HEK293T (cell line): Measurements from ENCODE around the gene DQX1.

Experiments
- CTCF ChIA-PET: fragments of 350-600 bp; formaldehyde crosslinking; extraction: SDS; loops from one replicate; lab custom pipeline; 2021; ENCODE audit warnings: antibody characterized with exemption, inconsistent platforms; lab: Yijun Ruan, JAX
- POLR2A ChIA-PET: fragments of 350-600 bp; formaldehyde crosslinking; extraction: SDS; loops from one replicate; lab custom pipeline; 2020; ENCODE audit warnings: antibody characterized with exemption, inconsistent platforms; lab: Yijun Ruan, JAX
- DNase-seq: peaks from one replicate; pipeline ENCODE4 v3.0.0; 2012; ENCODE audit warnings: mixed read lengths; ENCODE audit errors: extremely low spot score
- ARNT ChIP-seq: fragments of 450-650 bp; IDR thresholded peaks from 2 replicates; pipeline ENCODE4 v1.6.1; 2017; ENCODE audit warnings: mild to moderate bottlenecking
- BHLHE40 ChIP-seq: fragments of 450-650 bp; IDR thresholded peaks from 2 replicates; pipeline ENCODE4 v1.6.1; 2016; ENCODE audit warnings: mild to moderate bottlenecking, moderate library complexity, borderline replicate concordance
- CTBP1 ChIP-seq: fragments of 450-650 bp; IDR thresholded peaks from 2 replicates; pipeline ENCODE4 v1.6.1; 2016; ENCODE audit warnings: borderline replicate concordance
- ELF4 ChIP-seq: fragments of 450-650 bp; IDR thresholded peaks from 2 replicates; pipeline ENCODE4 v1.6.1; 2017; ENCODE audit warnings: antibody characterized with exemption
- FOXA1 ChIP-seq: fragments of 450-650 bp; IDR thresholded peaks from 2 replicates; pipeline ENCODE4 v1.6.1; 2016; ENCODE audit warnings: mild to moderate bottlenecking
- FOXK2 ChIP-seq: fragments of 450-650 bp; IDR thresholded peaks from 2 replicates; pipeline ENCODE4 v1.6.1; 2016; ENCODE audit warnings: mild to moderate bottlenecking
- FOXM1 ChIP-seq: fragments of 450-650 bp; IDR thresholded peaks from 2 replicates; pipeline ENCODE4 v1.6.1; 2017; ENCODE audit warnings: mild to moderate bottlenecking, borderline replicate concordance
- HDGF ChIP-seq: fragments of 450-650 bp; IDR thresholded peaks from 2 replicates; pipeline ENCODE4 v1.6.1; 2017; ENCODE audit warnings: antibody characterized with exemption, borderline replicate concordance
- L3MBTL2 ChIP-seq: fragments of 450-650 bp; conservative IDR thresholded peaks from 2 replicates; pipeline ENCODE4 v1.6.1; 2016; ENCODE audit warnings: mild to moderate bottlenecking
- LEF1 ChIP-seq: fragments of 450-650 bp; IDR thresholded peaks from 2 replicates; pipeline ENCODE4 v1.6.1; 2017; ENCODE audit warnings: mild to moderate bottlenecking, borderline replicate concordance
- NFRKB ChIP-seq: fragments of 450-650 bp; IDR thresholded peaks from 2 replicates; pipeline ENCODE4 v1.6.1; 2016; ENCODE audit warnings: mild to moderate bottlenecking, moderate library complexity
- SP1 ChIP-seq: fragments of 450-650 bp; IDR thresholded peaks from 2 replicates; pipeline ENCODE4 v1.6.1; 2017
- SUZ12 ChIP-seq: fragments of 450-650 bp; IDR thresholded peaks from 2 replicates; pipeline ENCODE4 v1.6.1; 2016; ENCODE audit warnings: mild to moderate bottlenecking
- TARDBP ChIP-seq: fragments of 450-650 bp; IDR thresholded peaks from 2 replicates; pipeline ENCODE4 v1.6.1; 2016
- ZNF384 ChIP-seq: fragments of 450-650 bp; IDR thresholded peaks from 2 replicates; pipeline ENCODE4 v1.6.1; 2016
- TF ChIP-seq, protein P1 (sequence below): fragments of 450-650 bp; IDR thresholded peaks from 2 replicates; pipeline ENCODE4 v1.6.1; 2016

The DQX1 gene

DNA sequence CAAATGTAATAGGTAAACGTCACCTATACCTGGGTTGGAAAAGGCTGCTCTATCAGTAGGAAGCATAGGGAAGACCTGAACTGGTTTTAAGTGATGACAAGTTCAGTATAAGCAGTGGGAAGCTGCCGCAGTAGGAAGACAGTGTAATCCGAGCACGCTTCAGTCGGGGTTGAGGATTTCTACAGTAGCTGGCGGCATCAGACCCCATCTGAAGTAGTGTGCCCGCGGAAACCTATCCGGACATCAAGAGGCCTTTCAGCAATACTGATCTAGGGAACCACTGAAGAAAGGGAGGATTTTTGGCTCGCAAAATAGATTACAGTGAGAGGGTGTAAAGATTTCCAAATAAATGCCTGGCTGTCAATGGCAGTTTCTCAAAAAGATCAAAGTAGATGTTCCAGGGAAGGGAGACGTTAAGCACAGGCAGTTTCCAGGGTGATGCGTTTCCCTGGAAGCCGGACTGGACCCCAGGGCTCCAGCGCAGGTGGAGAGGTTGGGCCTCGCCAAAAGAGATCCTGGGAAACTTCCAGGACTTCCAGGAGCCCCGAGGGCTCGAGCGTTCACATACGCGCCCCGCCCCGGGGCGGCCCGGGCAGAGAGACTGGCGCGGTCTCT, 22.4 kb upstream of the DQX1 start:
- peak; percentile 44 for DNase-seq
- ChIA-PET POLR2A (interaction anchor here (1.0 to 1.8 kb wide), 4 partner anchors 14 to 76 kb away, joined by 3 to 7 read pairs (median 6); partner anchors contain the start of gene MRPL53), CTCF (no interaction called here)
- TF ChIP-seq ARNT (no peak), BHLHE40 (no peak), SUZ12 (no peak), HDGF (no peak), LEF1 (0 out of 2 replicates have a peak, but pooled peaks have one; percentile 26), L3MBTL2 (peak; percentile 35; the same call in 1 of the 2 replicates), NFRKB (no peak)

DNA sequence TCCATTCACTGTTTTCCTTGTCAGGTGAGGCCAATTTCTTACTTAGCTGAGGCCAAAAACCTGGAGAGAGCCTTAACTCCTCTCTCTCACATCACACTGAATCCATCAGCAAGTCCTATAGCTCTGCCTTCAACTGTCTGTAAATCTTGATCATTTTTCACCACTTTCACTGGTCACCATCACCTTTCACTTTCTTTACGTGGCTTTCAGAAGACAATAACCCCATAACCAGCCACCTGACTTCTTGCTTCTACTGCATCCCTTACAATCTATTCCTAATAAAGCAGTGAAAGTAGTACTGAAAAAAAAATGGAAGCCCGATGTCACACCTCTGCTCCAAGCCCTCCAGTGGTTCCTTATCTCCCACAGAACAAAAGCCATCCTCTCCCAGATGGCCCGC, 20.0 kb upstream of the DQX1 start:
- TF ChIP-seq ZNF384, result no peak
- TF ChIP-seq FOXM1, result no peak
- no peak for TF ChIP-seq SP1
- no peak for TF ChIP-seq BHLHE40
- no peak for TF ChIP-seq ELF4
- TF ChIP-seq SUZ12, result no peak
- TF ChIP-seq NFRKB, result no peak
- TF ChIP-seq, protein P1, sequence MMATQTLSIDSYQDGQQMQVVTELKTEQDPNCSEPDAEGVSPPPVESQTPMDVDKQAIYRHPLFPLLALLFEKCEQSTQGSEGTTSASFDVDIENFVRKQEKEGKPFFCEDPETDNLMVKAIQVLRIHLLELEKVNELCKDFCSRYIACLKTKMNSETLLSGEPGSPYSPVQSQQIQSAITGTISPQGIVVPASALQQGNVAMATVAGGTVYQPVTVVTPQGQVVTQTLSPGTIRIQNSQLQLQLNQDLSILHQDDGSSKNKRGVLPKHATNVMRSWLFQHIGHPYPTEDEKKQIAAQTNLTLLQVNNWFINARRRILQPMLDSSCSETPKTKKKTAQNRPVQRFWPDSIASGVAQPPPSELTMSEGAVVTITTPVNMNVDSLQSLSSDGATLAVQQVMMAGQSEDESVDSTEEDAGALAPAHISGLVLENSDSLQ, result no peak
- no peak for TF ChIP-seq CTBP1
- TF ChIP-seq TARDBP, result no peak
- no peak for TF ChIP-seq ARNT
- TF ChIP-seq FOXA1, result no peak
- no peak for TF ChIP-seq LEF1
- POLR2A ChIA-PET, result interaction anchor here (0.9 to 1.7 kb wide), 4 partner anchors 12 to 73 kb away, joined by 3 to 6 read pairs (median 4); partner anchors contain the start of genes AUP1, HTRA2 and MRPL53
- DNase-seq, result no peak
- CTCF ChIA-PET, result no interaction called here

DNA sequence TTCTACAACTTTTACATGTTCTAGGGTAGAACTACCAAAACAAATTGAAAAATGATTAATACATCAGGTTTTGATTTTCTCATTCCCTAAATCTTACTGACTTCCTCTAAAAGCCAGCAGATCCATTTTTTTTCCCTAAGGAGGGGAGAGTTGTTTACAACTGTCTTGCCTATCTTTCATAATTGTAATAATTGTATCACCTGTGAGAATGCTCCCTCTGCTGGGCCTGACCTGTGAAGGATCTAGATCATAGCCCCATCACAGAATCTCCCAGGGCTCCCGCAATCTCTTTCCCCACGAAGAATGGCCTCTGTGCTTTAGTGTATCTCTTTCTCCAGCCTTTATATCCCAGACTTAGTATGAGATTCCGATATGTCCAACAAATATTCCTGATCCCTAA, 18.6 kb upstream of the DQX1 start:
- POLR2A ChIA-PET, result interaction anchor here (1.4 to 1.7 kb wide), 2 partner anchors 12 to 72 kb away, joined by 3 to 6 read pairs; partner anchors contain the start of gene MRPL53
- TF ChIP-seq FOXK2, result no peak
- no peak for TF ChIP-seq ZNF384
- TF ChIP-seq LEF1, result no peak
- DNase-seq, result no peak
- CTCF ChIA-PET, result interaction anchor here (0.9 kb wide), 1 partner anchor 40 kb away, joined by 4 read pairs; no protein-coding TSS in a partner anchor

DNA sequence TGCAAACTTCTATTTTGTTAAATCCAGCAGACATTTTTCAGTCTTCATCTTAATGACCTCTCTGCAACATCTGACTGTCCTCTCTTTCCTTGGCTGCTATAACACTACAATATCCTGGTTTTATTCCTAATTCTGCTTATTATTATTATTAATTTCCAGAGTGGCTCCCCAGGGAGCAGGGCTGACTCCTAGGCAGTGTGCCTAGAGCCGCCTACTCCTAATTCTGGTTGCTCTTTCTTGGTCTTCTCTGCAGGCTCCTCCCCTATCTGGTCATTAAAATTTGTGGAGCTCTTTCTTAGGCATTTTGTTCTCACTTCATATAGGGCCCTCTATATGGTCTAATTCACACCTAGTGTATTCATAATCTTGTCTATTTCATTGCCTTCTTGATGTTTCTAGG, 16.9 kb upstream of the DQX1 start:
- TF ChIP-seq LEF1 (no peak), FOXA1 (no peak), NFRKB (no peak), TARDBP (no peak), SUZ12 (no peak), BHLHE40 (no peak), ELF4 (no peak), ARNT (no peak), SP1 (no peak), CTBP1 (no peak), FOXK2 (no peak), FOXM1 (no peak), ZNF384 (no peak), L3MBTL2 (no peak), HDGF (no peak)
- TF ChIP-seq, protein P1, result no peak
- ChIA-PET POLR2A (interaction anchor here (0.9 kb wide), 1 partner anchor 16 kb away, joined by 3 read pairs; no protein-coding TSS in a partner anchor), CTCF (no interaction called here)
- no peak for DNase-seq

DNA sequence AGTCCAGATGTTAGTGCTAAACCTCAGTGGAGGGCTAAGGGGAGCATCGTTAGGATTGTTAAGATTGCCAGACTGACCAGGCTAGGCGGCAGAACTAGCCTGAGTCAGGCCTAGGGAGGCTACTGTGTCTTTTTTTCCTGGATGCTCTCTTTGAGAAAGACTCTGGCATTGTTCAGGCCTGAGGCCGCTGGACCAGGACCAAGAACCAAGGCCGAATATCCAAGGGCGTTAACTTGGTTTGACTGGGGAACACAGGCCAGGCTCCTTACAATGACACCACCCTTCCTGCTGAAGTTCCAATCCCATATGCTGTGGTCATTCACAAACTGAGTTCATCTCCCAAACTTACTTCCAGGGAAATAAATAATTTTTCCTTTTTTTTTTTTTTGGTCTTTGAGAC, 14.3 kb upstream of the DQX1 start:
- ChIA-PET CTCF (no interaction called here), POLR2A (interaction anchor here (1.3 to 1.6 kb wide), 2 partner anchors 11 to 35 kb away, joined by 4 to 6 read pairs; partner anchors contain the start of genes AUP1 and HTRA2)
- TF ChIP-seq L3MBTL2, result no peak
- no peak for TF ChIP-seq FOXA1
- TF ChIP-seq SUZ12, result no peak
- TF ChIP-seq BHLHE40, result no peak
- TF ChIP-seq ELF4, result no peak
- TF ChIP-seq ARNT, result no peak
- TF ChIP-seq FOXM1, result no peak
- TF ChIP-seq SP1, result no peak
- TF ChIP-seq HDGF, result no peak
- DNase-seq, result no peak

DNA sequence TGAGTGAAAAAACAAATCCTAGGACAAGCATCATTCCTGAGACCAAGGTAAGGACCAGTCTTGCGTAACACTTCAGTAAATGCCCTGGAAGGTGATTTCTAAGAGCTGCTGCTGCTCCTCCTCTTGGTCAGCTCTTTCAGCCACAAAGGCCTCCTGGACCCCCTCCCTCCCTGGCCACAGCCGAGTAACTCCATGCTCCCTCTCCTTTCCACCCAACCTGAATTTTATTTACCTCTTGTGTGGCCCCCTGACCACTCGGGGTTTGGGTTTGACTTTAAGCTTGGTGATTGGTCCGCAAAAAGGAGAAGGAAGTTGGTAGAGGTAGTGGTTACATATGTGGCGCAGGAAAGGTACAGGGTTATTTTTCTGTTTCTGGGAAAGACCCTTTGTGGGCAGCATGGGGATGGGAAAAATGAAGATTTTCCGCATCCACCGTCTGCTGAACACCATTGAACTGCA, 12.9 kb upstream of the DQX1 start:
- TF ChIP-seq LEF1, result no peak
- ChIA-PET CTCF (no interaction called here), POLR2A (no interaction called here)
- DNase-seq, result no peak

DNA sequence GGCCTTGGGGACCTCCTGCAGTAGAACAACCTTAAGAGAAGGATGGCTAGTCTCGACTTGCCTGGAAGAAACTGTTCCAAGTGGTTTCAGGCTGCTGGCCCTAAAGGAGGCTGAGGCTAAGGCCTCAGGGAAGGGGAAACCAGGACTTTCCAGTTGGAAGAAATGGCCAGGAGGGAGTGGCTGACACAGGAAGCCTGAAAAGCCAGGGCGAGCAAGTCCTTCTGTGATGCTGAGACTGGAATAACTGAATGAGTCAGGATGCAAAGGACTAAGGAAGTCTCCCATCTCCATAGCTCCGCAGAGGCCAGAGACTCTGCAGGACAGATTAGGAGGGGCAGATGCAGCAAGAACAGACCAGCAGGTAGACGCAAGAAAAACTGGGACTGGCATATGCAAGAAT, 11.1 kb upstream of the DQX1 start:
- TF ChIP-seq SUZ12 (no peak), CTBP1 (no peak), ZNF384 (no peak), L3MBTL2 (no peak), ARNT (no peak), ELF4 (no peak), SP1 (no peak), NFRKB (no peak), FOXA1 (no peak), LEF1 (no peak), BHLHE40 (no peak), TARDBP (no peak), HDGF (no peak), FOXM1 (no peak), FOXK2 (no peak)
- TF ChIP-seq, protein P1, result no peak
- POLR2A ChIA-PET, result no interaction called here
- CTCF ChIA-PET, result no interaction called here
- no peak for DNase-seq
